Tibial artery (tissue), 4 donors: ENCODE measurements around the gene CEP63.

Experiments used
- DNase-seq, 2 donors: peaks; one replicate each; pipeline ENCODE4 v3.0.0-alpha.2; 2019
- H3K27ac ChIP-seq, 2 donors: fragments of 200-600 bp; sonication (generic) in 1 of 2; 1 replicate in 1 of 2; 2 replicates in 1 of 2; pipeline ENCODE4 v1.5.1; 2018 to 2019; ENCODE audit warnings: mild to moderate bottlenecking in 1 of 2
- H3K27me3 ChIP-seq, 2 donors: fragments of 200-600 bp; sonication (generic) in 1 of 2; one replicate each; pipeline versions ENCODE4 v1.5.1 to v1.6.0; 2016 to 2019
- H3K36me3 ChIP-seq, 3 donors: fragments of 200-600 bp; sonication (generic) in 2 of 3; one replicate each; pipeline ENCODE4 v1.5.1; 2016 to 2019; ENCODE audit warnings: mild to moderate bottlenecking in 2 of 3
- H3K4me1 ChIP-seq, 4 donors: fragments of 200-600 bp; sonication (generic) in 2 of 4; 1 replicate in 3 of 4; 2 replicates in 1 of 4; pipeline ENCODE4 v1.5.1; 2016 to 2019
- H3K4me3 ChIP-seq, 2 donors: fragments of 200-600 bp; sonication (generic) in 1 of 2; 1 replicate in 1 of 2; 2 replicates in 1 of 2; pipeline ENCODE4 v1.5.1; 2018 to 2019; ENCODE audit warnings: mild to moderate bottlenecking in 2 of 2
- H3K9me3 ChIP-seq, 3 donors: fragments of 200-600 bp; sonication (generic) in 1 of 3; one replicate each; pipeline ENCODE4 v1.5.1; 2016 to 2019
- CTCF ChIP-seq, 2 experiments: fragments of 200-600 bp in 1 of 2; fragments of 450-650 bp in 1 of 2; IDR thresholded peaks; one replicate each; pipeline ENCODE4 v1.5.1; 2017 to 2019; ENCODE audit warnings: antibody characterized with exemption in 2 of 2, mild to moderate bottlenecking in 1 of 2, moderate library complexity in 1 of 2
- intact Hi-C: fragments of 100-400 bp; cut with DNase I; formaldehyde crosslinking; loops from one replicate; pipeline ENCODE4 v1.15.0; 2023; ENCODE audit warnings: low total_unique reads

Gene CEP63

DNA sequence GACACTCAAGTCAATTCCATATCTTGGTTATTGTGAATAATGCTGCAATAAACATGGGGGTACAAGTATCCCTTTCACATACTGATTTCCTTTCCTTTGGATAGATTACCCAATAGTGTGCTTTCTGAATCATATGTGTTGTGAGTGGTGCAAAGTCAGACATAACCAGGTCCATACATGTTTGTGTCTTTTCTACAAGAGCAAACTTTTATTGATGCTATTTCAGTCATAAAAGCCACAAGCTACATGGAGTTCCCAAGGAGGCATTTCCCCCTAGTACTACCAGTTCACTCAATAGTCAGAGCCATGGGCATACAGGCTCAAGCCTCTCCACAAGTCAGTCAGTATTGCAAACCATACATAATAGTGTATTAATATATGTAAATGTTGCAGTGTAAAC, 10.1 kb downstream of the CEP63 start:
- Histone ChIP-seq H3K9me3 (no peaks in the 10 kb centered on the region), H3K36me3 (peaks cover 5 to 22% (median 17%) of the 10 kb centered on the region in 3 donors), H3K4me3 (no peak overlapping the region), H3K27me3 (no peaks in the 10 kb centered on the region), H3K27ac (no peak overlapping the region), H3K4me1 (peaks cover 0 to 4% (median 0%) of the 10 kb centered on the region in 4 donors)
- intact Hi-C loops = no loop called here
- no peak for TF ChIP-seq CTCF (IDR thresholded peaks at IDR 0.05)
- DNase-seq = no peak

DNA sequence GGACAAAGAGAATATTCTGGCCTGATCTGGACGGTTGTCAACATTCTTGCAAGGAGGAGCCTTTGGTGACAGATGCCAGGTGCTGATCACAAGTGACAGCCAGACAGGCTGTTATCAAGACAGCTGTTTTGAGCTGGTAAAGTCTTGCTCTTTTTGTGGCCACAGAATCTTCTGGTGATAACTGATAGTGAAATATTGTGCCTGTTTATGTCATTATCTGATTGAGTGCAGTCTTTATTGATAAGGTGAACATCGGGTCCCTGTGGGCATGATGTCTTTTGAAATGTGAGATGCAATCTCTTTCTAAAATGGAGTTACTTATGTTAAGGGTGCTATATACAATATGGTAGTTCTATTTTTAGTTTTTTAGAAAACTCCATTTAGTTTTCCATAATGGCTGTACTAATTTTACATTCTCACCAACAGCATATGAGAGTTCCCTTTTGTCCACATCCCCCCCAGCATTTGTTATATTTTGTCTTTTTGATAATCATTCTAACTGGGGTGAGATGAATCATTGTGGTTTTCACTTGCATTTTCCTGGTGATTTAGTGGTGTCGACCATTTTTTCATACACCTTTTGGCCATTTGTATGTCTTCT, 10.7 kb downstream of the CEP63 start:
- intact Hi-C loops = no loop called here
- H3K27me3 ChIP-seq = no peaks in the 10 kb centered on the region
- H3K27ac ChIP-seq = no peak overlapping the region
- peaks cover 0 to 4% (median 0%) of the 10 kb centered on the region in 4 donors for H3K4me1 ChIP-seq
- no peaks in the 10 kb centered on the region for H3K9me3 ChIP-seq
- H3K36me3 ChIP-seq = peaks cover 5 to 26% (median 17%) of the 10 kb centered on the region in 3 donors
- no peak overlapping the region for H3K4me3 ChIP-seq
- no peak for TF ChIP-seq CTCF (IDR thresholded peaks at IDR 0.05)
- no peak for DNase-seq

DNA sequence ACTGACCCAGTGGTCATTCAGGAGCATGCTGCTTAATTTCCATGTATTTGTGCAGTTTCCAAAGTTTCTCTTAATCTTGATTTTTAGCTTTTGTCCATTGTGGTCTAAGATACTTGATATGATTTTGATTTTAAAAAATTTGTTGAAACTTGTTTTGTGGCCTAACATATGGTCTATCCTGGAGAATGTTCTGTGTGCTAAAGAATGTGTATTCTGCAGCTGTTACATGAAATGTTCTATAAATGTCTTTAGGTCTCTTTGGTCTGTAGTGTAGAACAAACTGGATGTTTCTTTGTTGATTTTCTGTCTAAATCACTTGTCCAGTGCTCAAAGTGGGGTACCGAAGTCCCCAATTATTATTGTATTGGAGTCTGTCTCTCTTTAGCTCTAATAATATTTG, 17.4 kb downstream of the CEP63 start:
- Histone ChIP-seq H3K36me3 (peaks cover 5 to 19% (median 11%) of the 10 kb centered on the region in 3 donors), H3K27me3 (no peaks in the 10 kb centered on the region), H3K4me1 (no peaks in the 10 kb centered on the region), H3K27ac (no peak overlapping the region), H3K4me3 (no peak overlapping the region), H3K9me3 (peaks cover 0 to 11% (median 0%) of the 10 kb centered on the region in 3 donors)
- no peak for DNase-seq
- no peak for TF ChIP-seq CTCF (IDR thresholded peaks at IDR 0.05)
- intact Hi-C loops = no loop called here

GRCh38 chr3:134504132-134504531, 18.3 kb downstream of the CEP63 start:
- Histone ChIP-seq H3K4me3 (no peak overlapping the region), H3K27ac (no peak overlapping the region), H3K9me3 (peaks cover 0 to 11% (median 0%) of the 10 kb centered on the region in 3 donors), H3K36me3 (peaks cover 7 to 19% (median 11%) of the 10 kb centered on the region in 3 donors), H3K4me1 (no peaks in the 10 kb centered on the region), H3K27me3 (no peaks in the 10 kb centered on the region)
- no peak for TF ChIP-seq CTCF (IDR thresholded peaks at IDR 0.05)
- intact Hi-C loops = no loop called here
- no peak for DNase-seq

GRCh38 chr3:134505485-134505884, 19.6 kb downstream of the CEP63 start:
- Histone ChIP-seq H3K27ac (no peak overlapping the region), H3K4me1 (no peaks in the 10 kb centered on the region), H3K9me3 (peaks cover 0 to 11% (median 0%) of the 10 kb centered on the region in 3 donors), H3K36me3 (peaks cover 11 to 16% (median 15%) of the 10 kb centered on the region in 3 donors), H3K4me3 (no peak overlapping the region), H3K27me3 (no peaks in the 10 kb centered on the region)
- intact Hi-C loops = no loop called here
- DNase-seq = no peak
- TF ChIP-seq CTCF (IDR thresholded peaks at IDR 0.05) = no peak
